ENCODE results near the gene RNASE11.

RNASE11 gene

GRCh38 chr14:20563971-20564370, 23.8 kb downstream of the RNASE11 start:
- TF ChIP-seq, protein P1, sequence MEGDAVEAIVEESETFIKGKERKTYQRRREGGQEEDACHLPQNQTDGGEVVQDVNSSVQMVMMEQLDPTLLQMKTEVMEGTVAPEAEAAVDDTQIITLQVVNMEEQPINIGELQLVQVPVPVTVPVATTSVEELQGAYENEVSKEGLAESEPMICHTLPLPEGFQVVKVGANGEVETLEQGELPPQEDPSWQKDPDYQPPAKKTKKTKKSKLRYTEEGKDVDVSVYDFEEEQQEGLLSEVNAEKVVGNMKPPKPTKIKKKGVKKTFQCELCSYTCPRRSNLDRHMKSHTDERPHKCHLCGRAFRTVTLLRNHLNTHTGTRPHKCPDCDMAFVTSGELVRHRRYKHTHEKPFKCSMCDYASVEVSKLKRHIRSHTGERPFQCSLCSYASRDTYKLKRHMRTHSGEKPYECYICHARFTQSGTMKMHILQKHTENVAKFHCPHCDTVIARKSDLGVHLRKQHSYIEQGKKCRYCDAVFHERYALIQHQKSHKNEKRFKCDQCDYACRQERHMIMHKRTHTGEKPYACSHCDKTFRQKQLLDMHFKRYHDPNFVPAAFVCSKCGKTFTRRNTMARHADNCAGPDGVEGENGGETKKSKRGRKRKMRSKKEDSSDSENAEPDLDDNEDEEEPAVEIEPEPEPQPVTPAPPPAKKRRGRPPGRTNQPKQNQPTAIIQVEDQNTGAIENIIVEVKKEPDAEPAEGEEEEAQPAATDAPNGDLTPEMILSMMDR (IDR thresholded peaks at IDR 0.05) = no peak

DNA sequence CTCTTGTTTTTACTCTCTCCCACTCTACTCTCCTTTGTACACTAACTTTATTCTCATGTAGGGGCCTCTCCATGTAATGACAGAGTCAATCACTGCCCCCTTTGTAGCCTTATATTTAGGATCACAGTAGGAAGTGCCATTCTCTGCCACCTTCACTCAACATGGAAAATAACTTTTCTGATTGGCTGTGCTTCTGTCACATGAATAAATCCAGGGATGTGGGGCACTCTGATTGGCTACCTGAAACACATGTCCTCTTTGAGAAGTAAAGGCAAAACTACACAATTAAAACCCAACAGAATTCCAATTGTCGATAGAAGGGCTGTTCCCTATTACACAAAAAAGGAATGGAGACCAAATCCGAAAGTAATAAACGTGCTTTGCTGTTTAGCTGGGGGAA, 26.8 kb downstream of the RNASE11 start, which contains the start of gene RNASE9:
RNASE9 (minus strand) TSS at position 87 of the 400 bp plus-strand sequence.
- TF ChIP-seq, protein P1 (IDR thresholded peaks at IDR 0.05) = no peak

GRCh38 chr14:20559461-20559904, 28.3 kb downstream of the RNASE11 start:
- TF ChIP-seq, protein P1 (IDR thresholded peaks at IDR 0.05) = no peak

DNA sequence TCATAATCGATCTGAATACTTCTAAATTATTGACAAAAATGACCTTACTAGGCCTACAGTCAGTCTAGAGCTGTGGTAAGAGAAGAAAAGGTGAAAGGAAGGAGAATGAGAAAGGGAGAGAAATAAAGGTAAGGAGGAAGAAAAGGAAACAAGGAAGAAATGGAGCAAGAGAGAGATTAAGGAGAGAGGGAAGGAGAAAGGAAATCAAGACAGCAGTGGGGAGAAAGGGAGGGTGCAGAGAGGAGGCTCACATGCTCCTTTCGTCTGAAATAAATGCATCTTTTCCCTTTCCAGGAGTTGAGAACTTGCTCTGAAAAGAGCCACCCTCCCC, 30.6 kb downstream of the RNASE11 start:
- TF ChIP-seq, protein P1 (IDR thresholded peaks at IDR 0.05) = no peak

DNA sequence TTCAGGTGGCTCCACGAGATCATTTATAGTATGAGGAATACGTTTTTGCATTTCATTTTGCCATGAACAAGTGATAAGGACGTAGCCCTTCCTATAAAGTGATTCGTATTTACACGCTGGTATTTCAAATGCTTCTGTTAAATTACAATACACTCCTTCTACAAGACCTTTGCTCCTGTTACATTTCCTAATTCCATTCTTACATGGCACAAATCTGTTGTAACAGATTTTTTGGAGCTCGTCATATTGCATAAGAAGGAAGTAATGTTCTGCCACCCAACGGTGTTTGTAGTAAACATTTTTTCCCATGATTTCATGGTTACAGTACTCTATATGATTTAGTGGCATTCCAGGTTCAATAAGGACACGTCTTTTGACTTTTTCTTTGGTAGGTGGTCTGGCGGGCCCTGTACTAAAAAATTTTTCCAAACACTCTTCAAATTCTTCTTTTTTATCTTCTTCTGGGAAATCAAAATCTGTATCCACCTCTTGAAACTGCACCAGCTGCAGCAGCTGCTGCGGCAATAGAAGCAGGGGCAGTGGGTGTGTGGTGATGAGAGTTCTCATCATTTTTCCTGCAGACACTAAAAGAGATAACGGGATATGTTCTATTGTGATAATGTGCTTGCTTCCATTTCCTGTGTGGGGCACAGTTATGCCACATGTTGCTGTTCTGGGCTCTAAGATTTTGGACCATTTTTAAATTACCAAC, 31.1 kb downstream of the RNASE11 start:
- TF ChIP-seq, protein P1 (IDR thresholded peaks at IDR 0.05) = no peak

GRCh38 chr14:20555845-20556244, 32.0 kb downstream of the RNASE11 start:
- TF ChIP-seq, protein P1 (IDR thresholded peaks at IDR 0.05) = no peak

GRCh38 chr14:20553024-20553423, 34.8 kb downstream of the RNASE11 start:
- TF ChIP-seq, protein P1 (IDR thresholded peaks at IDR 0.05) = no peak

GRCh38 chr14:20551606-20552005, 36.2 kb downstream of the RNASE11 start:
- TF ChIP-seq, protein P1 (IDR thresholded peaks at IDR 0.05) = no peak
